Neural cell (in vitro differentiated cells): ENCODE data around the gene CASP3. TPM values are rescaled to one million over a fixed set of nuclear protein-coding genes. Genes with fewer than 3 reads are reported as not detected.

Experiments used
- H2AFZ ChIP-seq: fragments of 200-600, 300-800 bp; sonication (generic), shearing (Covaris generic); 2 replicates; pipeline ENCODE4 v1.6.0; 2014; ENCODE audit warnings: low read depth, mild to moderate bottlenecking, antibody characterized with exemption, low read length, moderate library complexity
- H3F3A ChIP-seq: fragments of 200-600 bp; shearing (Covaris generic); 2 replicates; pipeline ENCODE4 v1.6.1; 2016; ENCODE audit warnings: mild to moderate bottlenecking, moderate library complexity, mixed read lengths, antibody characterized with exemption, low read length; ENCODE audit not compliant: insufficient read depth, poor library complexity, severe bottlenecking
- H3K27ac ChIP-seq: fragments of 200-600, 300-800 bp; sonication (generic), shearing (Covaris generic); 2 replicates; pipeline ENCODE4 v1.5.1; 2014; ENCODE audit warnings: mild to moderate bottlenecking, low read length, moderate library complexity
- H3K27me3 ChIP-seq: fragments of 300-800, 200-600 bp; sonication (generic), shearing (Covaris generic); 2 replicates; pipeline ENCODE4 v1.6.0; 2014; ENCODE audit warnings: mild to moderate bottlenecking, low read depth, low read length, moderate library complexity; ENCODE audit not compliant: insufficient read depth
- H3K36me3 ChIP-seq: fragments of 300-800, 200-600 bp; sonication (generic), shearing (Covaris generic); 2 replicates; pipeline ENCODE4 v1.5.1; 2014; ENCODE audit warnings: mild to moderate bottlenecking, antibody characterized with exemption, low read length, moderate library complexity; ENCODE audit not compliant: insufficient read depth
- H3K4me2 ChIP-seq: fragments of 300-800, 200-600 bp; sonication (generic), shearing (Covaris generic); 2 replicates; pipeline ENCODE4 v1.6.0; 2014; ENCODE audit warnings: mild to moderate bottlenecking, low read length
- H3K4me3 ChIP-seq: fragments of 300-800, 200-600 bp; sonication (generic), shearing (Covaris generic); 2 replicates; pipeline ENCODE4 v1.5.1; 2014; ENCODE audit warnings: mild to moderate bottlenecking, low read length, moderate library complexity
- H3K79me2 ChIP-seq: fragments of 200-600 bp; shearing (Covaris generic); replicated peaks from 2 replicates; pipeline ENCODE4 v1.6.0; 2014; ENCODE audit warnings: mild to moderate bottlenecking, low read length, moderate library complexity; ENCODE audit not compliant: insufficient read depth
- H3K9ac ChIP-seq: fragments of 300-800, 200-600 bp; sonication (generic), shearing (Covaris generic); 2 replicates; pipeline ENCODE4 v1.6.1; 2016; ENCODE audit warnings: mild to moderate bottlenecking, low read length, mixed read lengths
- H3K9me2 ChIP-seq: fragments of 200-600 bp; shearing (Covaris generic); 2 replicates; pipeline ENCODE4 v1.6.1; 2016; ENCODE audit warnings: mild to moderate bottlenecking, low read length, mixed read lengths; ENCODE audit not compliant: insufficient read depth
- H3K9me3 ChIP-seq: fragments of 200-600, 300-800 bp; sonication (generic), shearing (Covaris generic); 2 replicates; pipeline ENCODE4 v1.6.1; 2016; ENCODE audit warnings: mild to moderate bottlenecking, mixed run types, low read length, moderate library complexity, mixed read lengths
- H4K20me1 ChIP-seq: fragments of 200-600 bp; shearing (Covaris generic); 2 replicates; pipeline ENCODE4 v1.6.1; 2016; ENCODE audit warnings: mild to moderate bottlenecking, mixed run types; ENCODE audit not compliant: insufficient read depth
- CTCF ChIP-seq: fragments of 450-650 bp; IDR thresholded peaks from 2 replicates; pipeline ENCODE4 v1.5.1; 2014; ENCODE audit warnings: antibody characterized with exemption, mild to moderate bottlenecking, moderate library complexity; ENCODE audit not compliant: poor library complexity, severe bottlenecking
- EP300 ChIP-seq: fragments of 450-650 bp; conservative IDR thresholded peaks from 2 replicates; pipeline ENCODE4 v1.6.1; 2014; ENCODE audit warnings: antibody characterized with exemption, mild to moderate bottlenecking, moderate library complexity; ENCODE audit not compliant: poor library complexity, severe bottlenecking
- EZH2 ChIP-seq: fragments of 200-600, 300-800 bp; shearing (Covaris generic), sonication (generic); IDR thresholded peaks from 2 replicates; pipeline ENCODE4 v1.6.1; 2014; ENCODE audit warnings: antibody characterized with exemption, low read length, borderline replicate concordance, mild to moderate bottlenecking; ENCODE audit not compliant: insufficient read depth, poor library complexity, severe bottlenecking
- MXI1 ChIP-seq: fragments of 450-650 bp; conservative IDR thresholded peaks from 2 replicates; pipeline ENCODE4 v1.6.1; 2014; ENCODE audit warnings: antibody characterized with exemption, mild to moderate bottlenecking; ENCODE audit not compliant: poor library complexity, severe bottlenecking
- POLR2AphosphoS5 ChIP-seq: IDR thresholded peaks from 2 replicates; pipeline ENCODE4 v1.6.1; 2012
- RAD21 ChIP-seq: fragments of 450-650 bp; conservative IDR thresholded peaks from 2 replicates; pipeline ENCODE4 v1.6.1; 2014; ENCODE audit warnings: antibody characterized with exemption, mild to moderate bottlenecking, moderate library complexity
- REST ChIP-seq: IDR thresholded peaks from 2 replicates; pipeline ENCODE4 v1.6.1; 2012; ENCODE audit warnings: borderline replicate concordance
- SMC3 ChIP-seq: fragments of 450-650 bp; conservative IDR thresholded peaks from 2 replicates; pipeline ENCODE4 v1.6.1; 2014; ENCODE audit warnings: antibody characterized with exemption, mild to moderate bottlenecking, moderate library complexity; ENCODE audit not compliant: poor library complexity
- TAF1 ChIP-seq: IDR thresholded peaks from 2 replicates; pipeline ENCODE4 v1.6.1; 2012; ENCODE audit warnings: low read depth
- polyA plus RNA-seq: library from polyadenylated mRNA; depleted of rRNA; stranded (reverse); fragments of >200 nt; gene quantifications from 2 replicates; pipeline ENCODE4 v1.2.3, GENCODE V29; 2014

The CASP3 gene
- polyA plus RNA-seq, 1 donor from 2014 or later: 116 TPM

DNA sequence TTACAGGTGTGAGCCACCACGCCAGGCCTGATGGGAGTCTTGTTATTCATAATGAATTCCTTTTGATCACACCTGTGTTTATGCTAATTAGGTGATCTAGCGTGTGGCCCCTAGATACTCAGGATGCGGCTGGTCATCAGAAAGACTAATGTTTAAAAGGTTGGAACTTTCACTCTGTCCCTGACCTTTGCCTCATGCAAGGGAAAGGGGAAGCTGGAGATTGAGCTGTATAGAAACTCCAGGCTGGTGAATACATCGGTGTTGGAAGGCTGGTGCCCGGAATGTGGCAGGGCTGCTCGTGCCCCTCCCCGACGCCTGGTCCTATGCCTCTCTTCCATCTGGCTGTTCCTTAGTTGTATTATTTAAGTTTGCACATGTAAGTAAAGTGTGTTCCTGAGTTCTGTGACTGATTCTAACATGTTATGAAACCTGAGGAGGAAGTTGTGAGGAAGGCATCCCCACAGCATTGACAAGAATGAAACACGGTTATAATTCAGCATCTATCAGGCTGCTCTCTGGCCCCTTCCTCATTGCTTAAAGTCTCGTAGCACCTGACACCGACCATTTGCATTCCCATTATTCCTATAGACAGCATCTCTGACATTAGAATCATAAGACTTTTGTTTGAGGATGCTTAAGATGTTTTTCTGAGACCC, 28.9 kb downstream of the CASP3 start:
- H3K27ac ChIP-seq: no peak overlapping the region
- H3F3A ChIP-seq: no peaks in the 10 kb centered on the region
- H3K4me3 ChIP-seq: no peak overlapping the region
- no peaks in the 10 kb centered on the region for H3K9me2 ChIP-seq
- TF ChIP-seq CTCF: no peak
- TF ChIP-seq MXI1: no peak
- TF ChIP-seq EP300: no peak
- no peak for TF ChIP-seq SMC3
- TF ChIP-seq EZH2: no peak
- TF ChIP-seq RAD21: no peak
- no peak for TF ChIP-seq POLR2AphosphoS5
- no peak for TF ChIP-seq REST
- no peak for TF ChIP-seq TAF1
- H3K27me3 ChIP-seq: no peaks in the 10 kb centered on the region
- H3K79me2 ChIP-seq: no peaks in the 10 kb centered on the region
- H3K9ac ChIP-seq: no peak overlapping the region
- no peaks in the 10 kb centered on the region for H3K9me3 ChIP-seq
- no peaks in the 10 kb centered on the region for H3K36me3 ChIP-seq
- H4K20me1 ChIP-seq: no peaks in the 10 kb centered on the region
- no peak overlapping the region for H2AFZ ChIP-seq
- no peak overlapping the region for H3K4me2 ChIP-seq

- H3K9ac ChIP-seq: no peak overlapping the region
- H3F3A ChIP-seq: no peaks in the 10 kb centered on the region
- TF ChIP-seq EP300 (no peak), SMC3 (no peak), TAF1 (no peak), RAD21 (no peak), POLR2AphosphoS5 (no peak), MXI1 (no peak), CTCF (no peak)
- no peaks in the 10 kb centered on the region for H3K79me2 ChIP-seq
- no peaks in the 10 kb centered on the region for H3K27me3 ChIP-seq
- H4K20me1 ChIP-seq: no peaks in the 10 kb centered on the region
- H3K27ac ChIP-seq: no peak overlapping the region
- no peaks in the 10 kb centered on the region for H3K36me3 ChIP-seq
- H3K4me3 ChIP-seq: no peak overlapping the region
- no peak overlapping the region for H3K4me2 ChIP-seq
- no peaks in the 10 kb centered on the region for H3K9me2 ChIP-seq
- H2AFZ ChIP-seq: no peak overlapping the region
- H3K9me3 ChIP-seq: peaks cover 3% of the 10 kb centered on the region
These were observed 31.5 kb downstream of the CASP3 start for GRCh38 chr4:184617600-184618196.
